BE2C (cell line): ENCODE results near the gene PCSK6.

Experiments used
- DNase-seq: peaks from one replicate; pipeline ENCODE4 v3.0.0-alpha.2; 2020
- H3K27me3 ChIP-seq: fragments of 250-450 bp; sonication (Bioruptor Pico); 2 replicates; pipeline ENCODE4 v1.5.1; 2020; ENCODE audit warnings: mild to moderate bottlenecking
- H3K36me3 ChIP-seq: fragments of 250-450 bp; sonication (Bioruptor Pico); 2 replicates; pipeline ENCODE4 v1.5.1; 2020; ENCODE audit warnings: mild to moderate bottlenecking
- H3K4me1 ChIP-seq: fragments of 250-450 bp; sonication (Bioruptor Pico); 2 replicates; pipeline ENCODE4 v1.5.1; 2020
- H3K4me3 ChIP-seq: 2 replicates; pipeline ENCODE4 v1.5.1; 2011; ENCODE audit warnings: low read depth, low read length
- H3K9me3 ChIP-seq: fragments of 250-450 bp; sonication (Bioruptor Pico); 2 replicates; pipeline ENCODE4 v1.5.1; 2020
- CTCF ChIP-seq: IDR thresholded peaks from 2 replicates; pipeline ENCODE4 v1.5.1; 2012; ENCODE audit warnings: mild to moderate bottlenecking, low read depth, low read length

PCSK6 gene

GRCh38 chr15:101273534-101273933, 216.0 kb downstream of the PCSK6 start:
- Histone ChIP-seq H3K27me3 (no peaks in the 10 kb centered on the region), H3K36me3 (peaks cover 53% of the 10 kb centered on the region), H3K4me1 (peaks cover 8% of the 10 kb centered on the region), H3K4me3 (no peak overlapping the region), H3K9me3 (no peaks in the 10 kb centered on the region)
- TF ChIP-seq CTCF = no peak
- no peak for DNase-seq

DNA sequence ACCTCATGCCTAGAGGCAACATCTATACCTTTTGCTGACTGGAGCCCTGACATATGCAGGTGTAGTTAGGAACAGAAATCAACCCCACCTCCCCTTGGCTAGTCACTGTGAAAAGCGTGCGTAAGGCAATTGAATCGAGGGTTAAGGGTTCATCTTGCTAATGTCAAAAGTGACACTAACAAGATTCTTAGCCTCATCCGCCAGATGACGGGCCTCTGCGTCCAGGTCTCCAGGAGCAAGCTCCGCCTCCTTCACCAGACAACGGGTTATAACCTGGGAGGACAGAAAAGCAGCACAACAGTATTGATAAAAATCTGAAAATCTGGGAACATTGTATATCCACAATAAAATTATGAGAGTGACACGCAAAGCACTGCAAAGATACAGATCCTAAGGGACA, 216.9 kb downstream of the PCSK6 start:
- peak; percentile 68 for DNase-seq
- Histone ChIP-seq H3K27me3 (no peaks in the 10 kb centered on the region), H3K4me1 (peaks cover 5% of the 10 kb centered on the region), H3K36me3 (peaks cover 53% of the 10 kb centered on the region), H3K4me3 (no peak overlapping the region), H3K9me3 (no peaks in the 10 kb centered on the region)
- no peak for TF ChIP-seq CTCF

DNA sequence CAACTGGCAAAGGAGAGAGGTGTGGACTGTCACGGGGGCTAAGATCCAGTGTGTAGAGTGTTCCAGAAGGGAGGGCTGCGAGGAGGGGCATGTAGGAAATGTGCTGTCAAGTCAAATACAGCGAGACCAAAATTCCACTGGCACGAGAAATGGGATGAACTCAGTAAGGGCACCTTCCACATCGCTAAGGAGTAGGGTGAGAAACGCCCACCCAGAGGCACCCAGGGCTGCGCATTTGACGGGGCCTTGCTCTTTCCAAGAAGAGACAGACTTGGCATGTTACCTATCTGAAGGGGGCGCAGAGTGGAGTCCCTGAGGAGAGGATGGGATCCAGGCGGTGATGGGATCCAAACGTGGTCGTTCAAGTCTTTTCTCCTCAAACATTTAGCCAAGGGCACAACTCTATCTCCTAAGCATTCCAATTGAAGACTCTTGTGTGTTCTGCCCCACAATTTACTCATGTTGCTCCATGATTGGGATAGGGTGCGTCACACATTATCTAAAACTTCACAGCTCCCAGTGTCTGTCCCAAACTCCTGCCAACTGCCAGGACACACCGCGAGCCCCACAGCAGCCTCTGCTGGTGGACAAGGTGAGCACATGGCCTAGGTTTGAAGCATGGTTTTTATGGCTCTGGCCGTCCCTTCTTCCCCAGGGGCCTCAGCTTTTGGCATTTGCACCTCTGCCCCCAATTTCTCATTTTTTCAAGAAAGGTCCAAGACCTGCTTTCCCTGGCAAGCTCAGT, 219.9 kb downstream of the PCSK6 start:
- H3K4me1 ChIP-seq = peaks cover 5% of the 10 kb centered on the region
- DNase-seq = peak; percentile 45
- peak; percentile 68 for TF ChIP-seq CTCF

GRCh38 chr15:101267320-101268104, 222.0 kb downstream of the PCSK6 start:
- Histone ChIP-seq H3K27me3 (no peaks in the 10 kb centered on the region), H3K4me3 (no peak overlapping the region), H3K9me3 (no peaks in the 10 kb centered on the region), H3K4me1 (peaks cover 4% of the 10 kb centered on the region), H3K36me3 (peaks cover 27% of the 10 kb centered on the region)
- no peak for TF ChIP-seq CTCF
- no peak for DNase-seq

More for the DNA sequence above, 219.9 kb downstream of the PCSK6 start:
- Histone ChIP-seq H3K27me3 (no peaks in the 10 kb centered on the region), H3K36me3 (peaks cover 48% of the 10 kb centered on the region), H3K9me3 (no peaks in the 10 kb centered on the region), H3K4me3 (no peak overlapping the region)

DNA sequence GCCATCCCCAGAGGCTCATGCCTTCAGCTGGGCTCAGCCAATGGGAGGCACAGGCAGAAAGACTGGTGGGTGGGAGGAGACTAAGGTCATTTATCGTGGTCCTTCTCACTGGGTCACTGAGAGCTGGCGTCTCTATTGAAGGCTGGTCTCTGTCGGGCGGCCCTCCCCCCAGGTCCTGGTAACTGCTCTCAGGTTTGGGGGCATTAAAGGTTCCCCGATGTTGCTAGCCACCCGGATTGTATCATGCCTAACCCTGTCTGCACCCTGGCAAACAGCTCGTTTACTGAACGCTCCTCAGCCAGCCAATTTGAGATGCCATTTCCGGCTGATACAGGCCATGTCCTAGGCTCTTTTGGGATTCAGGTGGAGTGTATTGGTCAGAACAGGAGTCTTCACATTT, 222.7 kb downstream of the PCSK6 start:
- Histone ChIP-seq H3K4me1 (no peaks in the 10 kb centered on the region), H3K4me3 (no peak overlapping the region), H3K9me3 (no peaks in the 10 kb centered on the region), H3K27me3 (no peaks in the 10 kb centered on the region), H3K36me3 (peaks cover 19% of the 10 kb centered on the region)
- no peak for TF ChIP-seq CTCF
- DNase-seq = no peak

GRCh38 chr15:101266034-101266433, 223.5 kb downstream of the PCSK6 start:
- no peak for DNase-seq
- no peaks in the 10 kb centered on the region for H3K4me1 ChIP-seq
- no peak overlapping the region for H3K4me3 ChIP-seq
- H3K27me3 ChIP-seq = no peaks in the 10 kb centered on the region
- TF ChIP-seq CTCF = no peak
- H3K9me3 ChIP-seq = no peaks in the 10 kb centered on the region
- peaks cover 12% of the 10 kb centered on the region for H3K36me3 ChIP-seq
